ENCODE results near the gene LPO.

Gene LPO

GRCh38 chr17:58238147-58238634 is at the start of gene LPO:
Gene LPO, plus strand, starts transcription at chr17:58238584. Its CDS starts 4,396 bp downstream, at chr17:58242980.
- no peak for DNase-seq

- no peak for DNase-seq
These were observed 48.8 kb upstream of the LPO start for GRCh38 chr17:58189436-58190146.

GRCh38 chr17:58191241-58191896 is 47.0 kb upstream of the LPO start:
- no peak for DNase-seq

- DNase-seq = no peak
These were observed 45.8 kb upstream of the LPO start, which contains the start of gene EPX for GRCh38 chr17:58192612-58193011. Gene EPX, plus strand, starts transcription at chr17:58192726. Its CDS starts 121 bp downstream, at chr17:58192847.

GRCh38 chr17:58193641-58194255 is 44.6 kb upstream of the LPO start:
- no peak for DNase-seq

- DNase-seq = no peak
These were observed 42.8 kb upstream of the LPO start for GRCh38 chr17:58195518-58196123.

- DNase-seq = no peak
These were observed 41.8 kb upstream of the LPO start for GRCh38 chr17:58196610-58197009.

- peak; percentile 58 for DNase-seq
These were observed 38.3 kb upstream of the LPO start for GRCh38 chr17:58200024-58200633.

- no peak for DNase-seq
These were observed 35.5 kb upstream of the LPO start for GRCh38 chr17:58202859-58203258.

GRCh38 chr17:58204796-58205195 is 33.6 kb upstream of the LPO start:
- DNase-seq = no peak

- no peak for DNase-seq
These were observed 32.4 kb upstream of the LPO start for GRCh38 chr17:58205936-58206335.

GRCh38 chr17:58207451-58207850 is 30.9 kb upstream of the LPO start:
- DNase-seq = no peak

GRCh38 chr17:58208344-58208743 is 30.0 kb upstream of the LPO start:
- no peak for DNase-seq

- DNase-seq = no peak
These were observed 27.5 kb upstream of the LPO start for GRCh38 chr17:58210922-58211321.

GRCh38 chr17:58215685-58216084 is 22.7 kb upstream of the LPO start:
- no peak for DNase-seq

GRCh38 chr17:58217766-58218165 is 20.6 kb upstream of the LPO start:
- DNase-seq = no peak

GRCh38 chr17:58219007-58219788 is 19.2 kb upstream of the LPO start, which contains the start of gene MKS1:
Gene MKS1, minus strand, starts transcription at chr17:58219255. Its CDS starts 25 bp downstream, at chr17:58219230.
- DNase-seq = peak; percentile 96

- no peak for DNase-seq
These were observed 18.6 kb upstream of the LPO start for GRCh38 chr17:58219789-58220183.

GRCh38 chr17:58224315-58224714 is 14.1 kb upstream of the LPO start:
- no peak for DNase-seq

GRCh38 chr17:58227733-58228132 is 10.7 kb upstream of the LPO start:
- no peak for DNase-seq

GRCh38 chr17:58228679-58229078 is 9.7 kb upstream of the LPO start:
- DNase-seq = no peak

- DNase-seq = no peak
These were observed 9.0 kb upstream of the LPO start for GRCh38 chr17:58229384-58229783.

Data from activated naive CD4-positive, alpha-beta T cell treated with anti-CD3 and anti-CD28 coated beads, Interleukin-2, amount 50 U/mL, for 16 hours (primary cell).